HFFc6 (cell line): ENCODE data around the gene DYNLL1. TPM values are rescaled to one million over a fixed set of nuclear protein-coding genes. Genes with fewer than 3 reads are reported as not detected.
"Not testable (repeated sequence)": the region's sequence is repeated elsewhere in the genome, so short reads cannot be mapped to it uniquely, and the experiment has no call there.

Experiments
- DNase-seq: peaks from one replicate; pipeline ENCODE4 v3.0.0-alpha.2; 2018
- H3K27ac Mint-ChIP-seq: 2 replicates; pipeline ENCODE4 v1.8.0; 2020; ENCODE audit warnings: mild to moderate bottlenecking, mixed read lengths
- H3K27me3 Mint-ChIP-seq: 2 replicates; pipeline ENCODE4 v1.8.0; 2021; ENCODE audit warnings: mild to moderate bottlenecking, moderate library complexity, mixed read lengths; ENCODE audit not compliant: insufficient read depth
- H3K36me3 Mint-ChIP-seq: 2 replicates; pipeline ENCODE4 v1.8.0; 2021; ENCODE audit warnings: low read depth, mixed read lengths
- H3K4me1 Mint-ChIP-seq: 2 replicates; pipeline ENCODE4 v1.8.0; 2020; ENCODE audit warnings: low read depth, mixed read lengths
- H3K4me3 Mint-ChIP-seq: 2 replicates; pipeline ENCODE4 v1.8.0; 2020; ENCODE audit warnings: mild to moderate bottlenecking, moderate library complexity, mixed read lengths
- H3K9me3 Mint-ChIP-seq: 2 replicates; pipeline ENCODE4 v1.8.0; 2020; ENCODE audit warnings: mild to moderate bottlenecking, mixed read lengths
- total RNA-seq, 6 experiments: library from RNA; stranded (reverse); fragmentation: NEBNext Ultra II Directional; extraction: Animal tissue kit (Norgen Biotek cat#: 25700); gene quantifications; 2 replicates in 1 of 6; 3 replicates in 5 of 6; pipeline ENCODE4 v1.2.3, GENCODE V29; 2021
- TF ChIP-seq, protein P1 (sequence below): fragments of 200-600 bp; sonication (generic); IDR thresholded peaks from 2 replicates; pipeline ENCODE4 v1.5.0; 2021; ENCODE audit warnings: antibody characterized with exemption, mild to moderate bottlenecking

DYNLL1 gene
- total RNA-seq, 6 experiments from 2014 or later, result 530 to 650 (median 609) TPM

GRCh38 chr12:120522568-120522967, 26.7 kb downstream of the DYNLL1 start:
- TF ChIP-seq, protein P1, sequence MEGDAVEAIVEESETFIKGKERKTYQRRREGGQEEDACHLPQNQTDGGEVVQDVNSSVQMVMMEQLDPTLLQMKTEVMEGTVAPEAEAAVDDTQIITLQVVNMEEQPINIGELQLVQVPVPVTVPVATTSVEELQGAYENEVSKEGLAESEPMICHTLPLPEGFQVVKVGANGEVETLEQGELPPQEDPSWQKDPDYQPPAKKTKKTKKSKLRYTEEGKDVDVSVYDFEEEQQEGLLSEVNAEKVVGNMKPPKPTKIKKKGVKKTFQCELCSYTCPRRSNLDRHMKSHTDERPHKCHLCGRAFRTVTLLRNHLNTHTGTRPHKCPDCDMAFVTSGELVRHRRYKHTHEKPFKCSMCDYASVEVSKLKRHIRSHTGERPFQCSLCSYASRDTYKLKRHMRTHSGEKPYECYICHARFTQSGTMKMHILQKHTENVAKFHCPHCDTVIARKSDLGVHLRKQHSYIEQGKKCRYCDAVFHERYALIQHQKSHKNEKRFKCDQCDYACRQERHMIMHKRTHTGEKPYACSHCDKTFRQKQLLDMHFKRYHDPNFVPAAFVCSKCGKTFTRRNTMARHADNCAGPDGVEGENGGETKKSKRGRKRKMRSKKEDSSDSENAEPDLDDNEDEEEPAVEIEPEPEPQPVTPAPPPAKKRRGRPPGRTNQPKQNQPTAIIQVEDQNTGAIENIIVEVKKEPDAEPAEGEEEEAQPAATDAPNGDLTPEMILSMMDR, result no peak
- H3K36me3 Mint-ChIP-seq, result peaks cover 5% of the 10 kb centered on the region; the same call in 1 of the 2 replicates
- H3K9me3 Mint-ChIP-seq, result no peaks in the 10 kb centered on the region
- peaks cover 8% of the 10 kb centered on the region for H3K4me1 Mint-ChIP-seq
- H3K27me3 Mint-ChIP-seq, result no peaks in the 10 kb centered on the region; the same call in 1 of the 2 replicates
- DNase-seq, result no peak
- no peak overlapping the region for H3K4me3 Mint-ChIP-seq
- no peak overlapping the region for H3K27ac Mint-ChIP-seq

DNA sequence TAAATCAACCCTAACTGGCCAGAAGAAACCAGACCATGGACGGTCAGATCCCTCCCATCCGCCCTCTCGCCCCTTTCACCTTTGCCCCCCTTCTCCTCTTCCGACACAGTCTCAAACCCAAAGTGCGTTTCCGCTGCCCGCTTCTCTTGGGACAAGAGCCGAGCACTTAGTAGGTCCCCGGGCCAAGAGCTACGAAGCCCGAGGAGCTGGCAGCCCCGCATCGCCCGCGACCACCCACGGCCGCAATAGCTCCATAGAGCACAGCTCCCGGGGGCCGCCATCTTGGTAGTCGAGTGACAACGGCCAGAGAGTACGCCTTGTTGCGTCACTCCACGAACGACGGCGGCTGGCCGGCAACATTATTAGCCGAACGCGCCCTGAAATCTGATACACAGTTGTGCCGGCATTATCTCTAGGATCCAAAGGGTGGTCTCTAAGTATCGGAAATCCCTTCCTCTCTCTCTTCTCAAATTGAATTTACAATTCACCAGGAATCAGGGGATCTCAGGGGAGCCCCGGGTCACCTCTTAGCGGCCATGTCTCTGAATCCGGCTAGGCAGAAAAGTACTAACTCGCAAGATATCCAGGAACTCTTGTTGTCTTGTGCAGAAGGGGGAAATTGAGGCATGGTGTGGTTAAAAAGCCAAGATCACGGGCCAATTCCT, 33.1 kb downstream of the DYNLL1 start, which contains the start of gene COQ5:
Gene COQ5, minus strand, starts transcription at position 298 of the 665 bp plus-strand sequence. Its CDS starts 17 bp downstream, at position 281.
- TF ChIP-seq, protein P1, result no peak
- H3K9me3 Mint-ChIP-seq, result no peaks in the 10 kb centered on the region
- H3K27ac Mint-ChIP-seq, result peak within 1 kb of the TSS; percentile 96
- peaks cover 19% of the 10 kb centered on the region for H3K4me1 Mint-ChIP-seq
- peak within 1 kb of the TSS; percentile 96 for H3K4me3 Mint-ChIP-seq
- peaks cover 2% of the 10 kb centered on the region for H3K27me3 Mint-ChIP-seq
- peaks cover 9% of the 10 kb centered on the region; the same call in 1 of the 2 replicates for H3K36me3 Mint-ChIP-seq
- peak; percentile 79 for DNase-seq

- Mint-ChIP-seq H3K27ac (peak overlapping the region; percentile 96), H3K4me3 (peak overlapping the region; percentile 96), H3K36me3 (peaks cover 10% of the 10 kb centered on the region), H3K9me3 (no peaks in the 10 kb centered on the region), H3K27me3 (peaks cover 2% of the 10 kb centered on the region), H3K4me1 (peaks cover 19% of the 10 kb centered on the region)
- peak; percentile 42 for DNase-seq
- TF ChIP-seq, protein P1, result peak; percentile 14; the same call in 1 of the 2 replicates
Measured at GRCh38 chr12:120529641-120530417, 33.9 kb downstream of the DYNLL1 start.

- Mint-ChIP-seq H3K27ac (peak overlapping the region; percentile 96; the same call in 1 of the 2 replicates), H3K4me3 (peak overlapping the region; percentile 96), H3K36me3 (peaks cover 16% of the 10 kb centered on the region), H3K4me1 (peaks cover 24% of the 10 kb centered on the region)
- DNase-seq, H3K27me3 Mint-ChIP-seq, H3K9me3 Mint-ChIP-seq: not testable (repeated sequence)
Measured at GRCh38 chr12:120530418-120530761, 34.5 kb downstream of the DYNLL1 start.

- no peak overlapping the region for H3K27ac Mint-ChIP-seq
- H3K36me3 Mint-ChIP-seq, result peaks cover 26% of the 10 kb centered on the region
- DNase-seq, result no peak
- no peak overlapping the region for H3K4me3 Mint-ChIP-seq
- H3K4me1 Mint-ChIP-seq, result peaks cover 39% of the 10 kb centered on the region
- H3K9me3 Mint-ChIP-seq, result no peaks in the 10 kb centered on the region
- peaks cover 2% of the 10 kb centered on the region for H3K27me3 Mint-ChIP-seq
- TF ChIP-seq, protein P1, result no peak
Measured at GRCh38 chr12:120532701-120533238, 36.9 kb downstream of the DYNLL1 start.
